ENCODE data around the gene SLC5A6.
"Not testable (repeated sequence)": the region's sequence is repeated elsewhere in the genome, so short reads cannot be mapped to it uniquely, and the experiment has no call there.

The SLC5A6 gene

DNA sequence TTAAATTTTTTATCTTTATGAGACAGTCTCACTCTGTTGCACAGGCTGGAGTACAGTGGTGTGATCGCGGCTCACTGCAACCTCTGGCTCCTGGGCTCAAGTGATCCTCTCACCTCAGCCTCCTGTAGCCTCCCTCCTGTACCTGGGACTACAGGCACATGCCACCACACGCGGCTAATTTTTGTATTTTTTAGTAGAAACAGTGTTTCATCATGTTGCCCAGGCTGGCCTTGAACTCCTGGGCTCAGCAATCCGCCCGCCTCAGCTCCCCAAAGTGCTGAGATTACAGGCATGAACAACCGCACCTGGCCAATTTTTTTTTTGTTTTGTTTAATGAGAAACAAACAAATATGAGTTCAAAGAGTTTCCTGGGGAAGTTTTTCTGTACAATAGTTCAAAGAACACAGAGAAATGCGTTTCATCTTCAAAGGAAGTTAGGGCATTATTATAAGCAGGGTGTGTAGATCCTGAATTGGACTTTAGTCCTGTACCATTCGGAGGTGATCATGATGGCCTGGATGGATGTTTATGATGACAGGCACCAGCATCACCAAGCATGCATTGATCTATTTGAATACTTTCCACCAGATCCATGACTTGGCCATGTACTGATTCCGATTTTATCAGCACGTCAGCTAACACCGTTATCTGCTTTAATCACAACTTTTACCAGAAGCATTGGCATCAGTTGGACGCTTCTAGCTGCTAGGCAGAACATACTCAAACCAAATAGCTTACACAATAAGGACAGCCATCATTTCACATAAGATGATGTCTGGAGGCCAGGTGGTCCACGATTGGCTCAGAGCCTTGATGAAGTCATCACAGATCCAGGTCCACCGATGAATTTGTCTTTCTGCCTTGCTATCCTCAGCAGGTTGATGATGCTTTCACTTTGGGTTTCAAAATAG, 34.4 kb downstream of the SLC5A6 start:
- in situ Hi-C loops (cut with MboI; ENCODE audit: low sequenced_read_pairs), result no loop called here

DNA sequence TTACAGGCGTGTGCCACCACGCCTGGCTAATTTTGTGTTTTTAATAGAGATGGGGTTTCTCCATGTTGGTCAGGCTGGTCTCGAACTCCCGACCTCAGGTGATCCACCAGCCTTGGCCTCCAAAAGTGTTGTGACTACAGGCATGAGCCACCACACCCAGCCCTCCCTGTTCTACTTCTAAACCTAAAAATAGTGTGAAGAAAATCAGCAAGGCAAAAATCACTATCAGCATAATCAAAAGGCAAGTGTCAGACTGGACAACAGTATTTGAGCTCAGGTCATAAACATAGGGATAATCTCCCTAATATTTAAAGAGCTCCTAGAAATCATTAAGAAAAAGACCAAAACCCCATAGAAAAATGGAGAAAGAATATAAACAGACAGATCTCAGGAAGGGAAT, 36.3 kb downstream of the SLC5A6 start:
- in situ Hi-C loops (cut with MboI; ENCODE audit: low sequenced_read_pairs), result not testable (repeated sequence)

DNA sequence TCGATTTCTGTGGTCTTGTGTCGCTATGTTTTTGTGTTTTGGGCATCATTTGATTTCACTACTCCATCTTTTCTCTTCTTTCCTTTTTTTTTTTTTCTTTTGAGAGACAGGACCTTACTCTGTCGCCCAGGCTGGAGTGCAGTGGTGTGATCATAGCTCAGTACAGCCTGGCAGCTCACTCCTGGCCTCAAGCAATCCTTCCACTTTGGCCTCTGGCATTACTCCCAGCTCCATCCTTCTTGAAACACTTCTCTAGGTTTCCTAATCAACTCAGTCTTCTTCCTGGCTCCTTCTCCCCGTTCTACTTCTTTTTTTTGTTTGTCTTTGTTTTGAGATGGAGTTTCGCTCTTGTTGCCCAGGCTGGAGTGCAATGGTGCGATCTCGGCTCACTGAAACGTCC, 36.7 kb downstream of the SLC5A6 start:
- in situ Hi-C loops (cut with MboI; ENCODE audit: low sequenced_read_pairs), result no loop called here

GRCh38 chr2:27174638-27175037, 37.4 kb downstream of the SLC5A6 start:
- in situ Hi-C loops (cut with MboI; ENCODE audit: low sequenced_read_pairs), result no loop called here

DNA sequence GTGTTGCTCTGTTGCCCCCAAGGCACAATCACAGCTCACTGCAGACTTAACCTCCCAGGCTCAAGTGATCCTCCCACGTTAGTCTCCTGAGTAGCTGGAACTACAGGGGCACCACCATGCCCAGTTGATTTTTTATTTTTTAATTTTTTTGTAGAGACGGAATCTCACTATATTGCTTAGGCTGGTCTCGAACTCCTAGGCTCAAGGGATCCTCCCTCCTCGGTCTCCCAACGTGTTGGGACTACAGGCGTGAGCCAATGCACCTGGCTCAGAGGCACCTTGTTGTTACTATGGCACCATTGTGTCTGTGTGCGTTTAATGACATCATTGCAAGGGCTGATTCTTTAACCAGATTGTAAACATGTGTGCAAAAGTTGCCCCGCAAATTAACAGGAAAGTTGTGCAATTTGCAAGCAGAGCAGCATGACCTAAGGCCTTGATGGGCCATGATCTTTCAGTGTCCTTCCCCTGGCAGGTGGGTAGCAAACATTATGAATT, 40.7 kb downstream of the SLC5A6 start:
- in situ Hi-C loops (cut with MboI; ENCODE audit: low sequenced_read_pairs), result no loop called here

DNA sequence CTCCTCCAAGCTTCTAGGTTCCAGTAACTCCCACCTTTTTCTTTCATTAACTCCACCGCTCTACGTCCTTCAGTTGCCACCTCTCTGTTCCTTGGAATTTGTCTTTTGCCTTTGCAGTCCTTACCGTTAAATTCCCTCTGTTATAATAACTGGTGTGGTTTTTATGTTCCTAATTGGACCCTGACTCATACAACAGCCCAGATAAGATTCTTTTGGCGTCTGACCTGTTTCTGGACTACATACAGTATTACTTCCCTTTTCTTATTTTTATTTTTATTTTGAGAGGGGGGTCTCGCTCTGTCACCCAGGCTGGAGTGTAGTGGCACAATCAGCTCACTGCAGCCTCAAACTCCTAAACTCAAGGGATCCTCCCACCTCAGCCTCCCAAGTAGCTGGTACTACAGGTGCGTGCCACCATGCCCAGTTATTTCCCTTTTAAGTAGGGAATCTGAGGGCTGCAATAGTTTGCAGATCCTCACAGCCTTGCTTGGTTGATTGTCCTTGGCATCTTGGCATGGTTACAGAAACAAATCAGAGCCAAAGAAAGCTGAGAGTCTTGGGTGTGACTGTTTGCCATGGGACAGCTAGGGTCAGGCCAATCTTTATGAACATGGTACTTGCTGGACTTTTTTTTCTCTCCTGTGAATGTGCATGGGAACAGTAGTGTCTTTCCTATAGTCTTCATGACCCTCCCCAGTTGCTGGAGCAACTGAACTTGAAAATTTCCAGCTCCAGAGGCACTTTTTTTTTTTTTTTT, 41.3 kb downstream of the SLC5A6 start:
- in situ Hi-C loops (cut with MboI; ENCODE audit: low sequenced_read_pairs), result no loop called here

DNA sequence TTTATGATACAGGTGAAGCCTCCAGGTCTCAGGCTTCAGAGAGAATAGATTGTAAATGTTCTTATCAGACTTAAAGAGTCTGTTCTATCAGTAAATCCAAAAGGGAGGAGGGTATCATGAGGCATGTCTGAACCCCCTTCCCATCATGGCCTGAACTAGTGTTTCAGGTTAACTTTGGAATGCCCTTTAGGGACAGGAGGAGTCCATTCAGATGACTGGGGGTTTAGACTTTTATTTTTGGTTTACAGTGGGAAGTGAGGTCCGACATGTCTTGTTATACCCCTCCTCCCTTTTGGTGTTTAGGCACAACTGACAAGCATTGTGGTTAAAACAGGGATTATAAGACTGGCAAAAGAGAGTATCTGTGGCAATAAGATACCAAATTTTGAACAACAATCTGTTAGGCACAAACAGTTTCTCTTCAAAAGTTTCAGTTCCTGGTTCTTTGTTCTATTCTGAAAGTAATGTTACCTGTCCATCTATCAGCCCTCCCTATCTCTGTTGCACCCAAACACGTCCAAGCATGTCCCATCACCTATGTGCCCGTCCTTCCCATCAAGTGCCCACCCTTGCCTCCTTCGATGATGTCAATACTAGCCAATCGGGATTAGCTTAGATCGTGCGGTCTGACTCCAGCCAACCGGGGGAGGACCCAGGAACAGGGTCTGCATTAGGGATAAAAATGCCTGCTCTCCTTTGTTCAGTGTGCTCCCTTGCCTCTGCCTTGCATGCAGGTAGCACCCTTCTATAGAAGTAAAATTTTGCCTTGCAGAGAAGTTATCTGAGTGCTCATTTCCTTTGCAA, 46.9 kb downstream of the SLC5A6 start:
- in situ Hi-C loops (cut with MboI; ENCODE audit: low sequenced_read_pairs), result no loop called here

DNA sequence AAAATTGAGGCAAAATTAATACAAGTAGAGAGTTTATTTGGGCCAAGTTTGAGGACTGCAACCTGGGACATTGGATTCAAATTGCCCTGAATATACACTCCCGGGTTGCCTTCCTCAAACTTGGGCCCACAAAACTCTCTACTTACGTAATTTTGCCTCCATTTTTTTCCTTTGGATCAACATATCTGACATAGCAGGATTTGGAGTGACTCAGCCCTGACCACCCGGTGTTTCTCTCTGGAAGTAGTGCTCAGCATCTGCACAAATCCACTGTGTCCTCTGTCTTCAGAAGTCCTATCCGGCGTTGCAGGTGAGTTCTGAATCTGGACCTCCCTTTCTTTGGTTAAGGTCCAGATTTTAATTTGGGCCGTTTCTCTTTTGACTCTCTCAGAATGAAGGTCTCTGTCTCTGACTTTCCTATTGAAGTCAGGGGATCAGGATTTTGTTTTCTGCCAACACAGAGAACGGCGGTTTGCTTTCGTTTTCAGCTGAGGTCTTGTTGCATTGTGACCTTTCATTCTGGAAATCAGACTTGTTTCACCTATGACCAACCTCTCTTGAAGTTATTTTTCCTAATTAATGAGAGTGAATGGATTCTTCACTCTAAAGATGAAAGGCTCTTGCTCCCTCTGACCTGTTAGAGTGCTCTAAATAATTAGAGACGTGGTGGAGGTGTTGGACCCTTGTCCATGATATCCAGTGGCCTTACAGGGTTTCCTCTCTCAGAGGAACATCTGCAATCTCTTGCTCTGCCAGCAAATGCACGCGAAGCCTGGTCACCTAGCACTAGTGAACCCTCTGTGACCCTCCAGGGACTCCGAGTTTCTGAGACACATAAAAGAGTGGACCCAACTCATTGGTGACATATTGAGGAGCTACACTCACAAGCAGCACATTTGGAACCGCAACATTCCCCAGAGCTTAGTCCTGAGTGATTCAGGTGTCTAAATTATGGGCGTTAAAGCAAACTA, 49.6 kb downstream of the SLC5A6 start:
- in situ Hi-C loops (cut with MboI; ENCODE audit: low sequenced_read_pairs), result no loop called here

- in situ Hi-C loops (cut with MboI; ENCODE audit: low sequenced_read_pairs), result no loop called here
Observed at GRCh38 chr2:27160191-27160590, 51.9 kb downstream of the SLC5A6 start.

DNA sequence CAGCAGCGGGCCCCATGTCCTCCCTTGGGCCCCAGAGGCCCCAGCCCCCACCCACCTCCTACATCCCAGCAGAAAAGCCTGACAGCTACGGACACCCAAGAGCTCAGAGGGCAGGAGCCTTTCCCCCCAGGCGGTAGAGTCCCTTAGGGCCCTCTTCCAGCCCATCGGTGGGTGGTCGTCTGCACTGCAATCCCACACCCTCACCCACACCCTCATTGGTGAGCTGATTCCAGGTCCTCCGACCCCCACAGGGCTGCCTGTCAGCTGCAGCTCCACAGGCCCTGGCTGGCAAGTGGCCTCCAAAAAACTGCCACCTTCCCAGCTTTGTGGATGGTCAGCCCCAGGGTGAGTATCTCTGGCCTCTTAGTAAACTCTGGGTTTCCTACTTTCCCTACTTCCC, 52.8 kb downstream of the SLC5A6 start:
- in situ Hi-C loops (cut with MboI; ENCODE audit: low sequenced_read_pairs), result no loop called here

- in situ Hi-C loops (cut with MboI; ENCODE audit: low sequenced_read_pairs), result no loop called here
Observed at GRCh38 chr2:27158468-27158867, 53.6 kb downstream of the SLC5A6 start.

DNA sequence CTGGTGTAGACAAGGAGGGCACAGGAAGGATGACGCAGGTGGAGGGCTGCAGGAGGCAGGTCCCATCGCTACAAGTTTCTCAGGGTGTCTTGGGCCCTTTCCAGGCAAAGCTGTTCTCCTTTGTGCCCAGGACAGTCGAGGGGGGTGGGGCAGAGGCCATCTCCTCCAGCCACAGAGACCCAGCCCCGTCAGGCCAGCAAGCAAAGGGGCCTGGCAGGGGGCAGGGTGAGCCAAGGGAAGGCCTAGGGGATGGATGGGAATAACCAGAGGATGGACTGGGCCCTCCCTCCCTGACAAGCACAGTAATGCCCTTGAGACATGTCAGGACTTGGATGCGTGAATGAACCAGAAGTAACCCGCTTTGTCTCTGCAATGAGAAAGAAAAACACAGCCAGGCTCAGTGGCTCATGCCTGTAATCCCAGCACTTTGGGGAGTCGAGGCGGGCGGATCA, 57.0 kb downstream of the SLC5A6 start:
- in situ Hi-C loops (cut with MboI; ENCODE audit: low sequenced_read_pairs), result no loop called here

- in situ Hi-C loops (cut with MboI; ENCODE audit: low sequenced_read_pairs), result no loop called here
Observed at GRCh38 chr2:27154488-27154887, 57.6 kb downstream of the SLC5A6 start.

- in situ Hi-C loops (cut with MboI; ENCODE audit: low sequenced_read_pairs), result no loop called here
Observed at GRCh38 chr2:27152796-27153464, 59.1 kb downstream of the SLC5A6 start.

DNA sequence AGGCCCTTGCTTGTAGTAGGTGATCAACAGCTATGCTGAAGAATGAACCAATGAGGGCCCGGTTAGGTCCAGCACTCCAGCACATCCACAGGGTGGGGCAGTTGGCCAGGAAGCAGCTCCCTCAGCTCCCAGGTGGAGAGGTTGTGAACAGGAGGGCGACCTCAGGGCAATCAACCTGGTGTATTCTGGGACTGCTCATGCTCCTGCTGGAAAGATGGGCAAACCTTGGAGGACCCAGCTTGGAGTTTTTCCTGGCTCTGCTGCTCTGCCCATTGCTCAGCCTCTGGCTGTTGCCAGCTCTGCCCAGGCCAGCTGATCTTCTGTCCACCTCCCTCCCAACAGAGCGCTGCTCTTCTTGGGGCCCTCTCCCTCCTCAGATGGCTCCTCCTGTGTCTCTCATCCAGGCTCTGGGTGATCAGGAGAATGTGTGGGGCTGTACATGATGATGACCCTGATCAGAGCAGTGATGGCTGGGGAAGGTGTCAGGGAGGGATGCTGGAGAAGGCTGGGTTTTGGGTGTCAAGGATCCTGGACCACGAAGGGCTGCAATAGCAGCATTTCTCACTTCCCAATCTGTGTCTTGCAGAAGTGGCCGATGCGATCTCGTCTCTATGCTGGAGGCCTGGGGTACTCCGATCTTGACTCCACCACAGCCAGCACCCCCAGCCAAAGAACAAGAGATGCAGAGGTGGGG, 59.8 kb downstream of the SLC5A6 start:
- in situ Hi-C loops (cut with MboI; ENCODE audit: low sequenced_read_pairs), result no loop called here

DNA sequence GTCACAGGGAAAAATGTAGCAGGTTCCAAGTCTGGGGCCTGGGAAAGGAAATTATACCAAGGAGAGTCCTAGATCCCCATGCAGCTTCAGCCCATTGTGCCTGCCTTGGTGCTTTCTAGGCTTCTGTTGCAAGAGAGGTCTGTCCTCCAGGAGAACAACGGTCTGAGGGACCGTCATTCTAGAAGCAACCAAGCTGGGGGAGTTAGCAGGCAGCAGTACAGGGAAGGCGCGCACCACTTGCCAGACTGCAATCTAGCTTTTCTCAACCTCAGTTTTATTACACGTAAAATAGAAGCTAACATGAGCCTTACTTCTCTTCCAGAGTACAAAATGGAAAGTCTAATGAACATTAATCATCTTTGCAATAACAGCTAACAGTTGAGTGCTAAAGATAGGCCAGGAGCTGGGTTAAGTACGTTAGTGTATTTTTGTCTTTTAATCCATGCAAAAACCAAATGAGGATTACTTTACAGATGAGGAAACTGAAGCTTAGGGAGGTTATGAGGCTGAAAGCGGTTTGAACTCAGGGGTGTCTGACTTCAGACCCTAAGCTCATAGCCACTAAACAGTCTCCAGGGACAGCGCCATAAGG, 61.3 kb downstream of the SLC5A6 start:
- in situ Hi-C loops (cut with MboI; ENCODE audit: low sequenced_read_pairs), result no loop called here
